Stimulated activated naive CD8-positive, alpha-beta T cell treated with anti-CD3 and anti-CD28 coated beads, Interleukin-15, amount 100 ng/mL, for 72 hours (primary cell): ENCODE results near the gene THPO.

Experiments used
- ATAC-seq: fragments of 150-1000 bp; cut with Tn5 transposase; 2 replicates; pipeline ENCODE4 v1.10.0; 2021; ENCODE audit warnings: mild to moderate bottlenecking, moderate library complexity
- DNase-seq, 2 donors: peaks; one replicate each; pipeline ENCODE4 v3.0.0; 2021 to 2022
- H3K27ac Mint-ChIP-seq, 2 donors: one replicate each; pipeline ENCODE4 v1.8.0; 2022; ENCODE audit warnings: mild to moderate bottlenecking in 2 of 2, mixed read lengths in 2 of 2, moderate library complexity in 2 of 2
- H3K27me3 Mint-ChIP-seq: one replicate; pipeline ENCODE4 v1.8.0; 2022; ENCODE audit warnings: mixed read lengths
- H3K4me1 Mint-ChIP-seq: one replicate; pipeline ENCODE4 v1.8.0; 2022; ENCODE audit warnings: mild to moderate bottlenecking, mixed read lengths
- H3K4me3 Mint-ChIP-seq, 2 donors: one replicate each; pipeline ENCODE4 v1.8.0; 2022; ENCODE audit warnings: mild to moderate bottlenecking in 2 of 2, mixed read lengths in 2 of 2, moderate library complexity in 1 of 2
- H3K9me3 Mint-ChIP-seq, 2 donors: one replicate each; pipeline ENCODE4 v1.8.0; 2022; ENCODE audit warnings: mixed read lengths in 2 of 2

The THPO gene

GRCh38 chr3:184378651-184379357 lies 797 bp upstream of the THPO start:
- DNase-seq (no peak), ATAC-seq (no peak)
- no peak overlapping the region for H3K27ac Mint-ChIP-seq
- H3K4me3 Mint-ChIP-seq, result peak overlapping the region in 1 of 2 donors; percentile 72
- peaks cover 71% of the 10 kb centered on the region for H3K27me3 Mint-ChIP-seq
- H3K9me3 Mint-ChIP-seq, result no peaks in the 10 kb centered on the region
- peaks cover 12% of the 10 kb centered on the region for H3K4me1 Mint-ChIP-seq

GRCh38 chr3:184377374-184377773 lies 633 bp downstream of the THPO start:
- Mint-ChIP-seq H3K9me3 (no peaks in the 10 kb centered on the region), H3K4me3 (no peak overlapping the region), H3K27me3 (peaks cover 61% of the 10 kb centered on the region), H3K27ac (no peak overlapping the region), H3K4me1 (peaks cover 12% of the 10 kb centered on the region)
- ATAC-seq (no peak), DNase-seq (no peak)

GRCh38 chr3:184375747-184376461 lies 2.1 kb downstream of the THPO start:
- peaks cover 10% of the 10 kb centered on the region for H3K4me1 Mint-ChIP-seq
- peaks cover 46% of the 10 kb centered on the region for H3K27me3 Mint-ChIP-seq
- ATAC-seq, result no peak
- H3K4me3 Mint-ChIP-seq, result no peak overlapping the region
- no peak overlapping the region for H3K27ac Mint-ChIP-seq
- no peaks in the 10 kb centered on the region for H3K9me3 Mint-ChIP-seq
- no peak for DNase-seq

- no peak overlapping the region for H3K4me3 Mint-ChIP-seq
- ATAC-seq (no peak), DNase-seq (no peak)
- H3K27ac Mint-ChIP-seq, result no peak overlapping the region
- peaks cover 29% of the 10 kb centered on the region for H3K27me3 Mint-ChIP-seq
- H3K4me1 Mint-ChIP-seq, result peaks cover 8% of the 10 kb centered on the region
- no peaks in the 10 kb centered on the region for H3K9me3 Mint-ChIP-seq
Observed at GRCh38 chr3:184373422-184373821, 4.6 kb downstream of the THPO start.

- no peaks in the 10 kb centered on the region for H3K9me3 Mint-ChIP-seq
- ATAC-seq, result no peak
Observed at GRCh38 chr3:184372911-184373310, 5.1 kb downstream of the THPO start.

GRCh38 chr3:184372296-184372821 lies 5.6 kb downstream of the THPO start:
- ATAC-seq, result no peak
- no peaks in the 10 kb centered on the region for H3K9me3 Mint-ChIP-seq
- no peak overlapping the region for H3K27ac Mint-ChIP-seq

More at GRCh38 chr3:184372911-184373310, 5.1 kb downstream of the THPO start:
- Mint-ChIP-seq H3K4me3 (no peak overlapping the region), H3K4me1 (peaks cover 8% of the 10 kb centered on the region), H3K27ac (peak overlapping the region in 1 of 2 donors; percentile 19), H3K27me3 (peaks cover 24% of the 10 kb centered on the region)
- no peak for DNase-seq

GRCh38 chr3:184371570-184372018 lies 6.4 kb downstream of the THPO start:
- Mint-ChIP-seq H3K4me1 (peaks cover 18% of the 10 kb centered on the region), H3K9me3 (no peaks in the 10 kb centered on the region), H3K4me3 (no peak overlapping the region), H3K27me3 (peaks cover 14% of the 10 kb centered on the region), H3K27ac (peak overlapping the region in 1 of 2 donors; percentile 78)
- peak; percentile 63 to 68 for DNase-seq
- peak; percentile 94 for ATAC-seq

More at GRCh38 chr3:184372296-184372821, 5.6 kb downstream of the THPO start:
- peaks cover 20% of the 10 kb centered on the region for H3K27me3 Mint-ChIP-seq
- no peak for DNase-seq
- H3K4me1 Mint-ChIP-seq, result peaks cover 11% of the 10 kb centered on the region
- no peak overlapping the region for H3K4me3 Mint-ChIP-seq

GRCh38 chr3:184368586-184369183 lies 9.3 kb downstream of the THPO start:
- H3K4me3 Mint-ChIP-seq, result no peak overlapping the region
- no peaks in the 10 kb centered on the region for H3K9me3 Mint-ChIP-seq
- H3K4me1 Mint-ChIP-seq, result peaks cover 42% of the 10 kb centered on the region
- H3K27me3 Mint-ChIP-seq, result no peaks in the 10 kb centered on the region
- peak overlapping the region in 1 of 2 donors; percentile 47 for H3K27ac Mint-ChIP-seq
- ATAC-seq, result no peak
- DNase-seq, result no peak

- Mint-ChIP-seq H3K4me1 (peaks cover 42% of the 10 kb centered on the region), H3K9me3 (no peaks in the 10 kb centered on the region), H3K27ac (peak overlapping the region in 1 of 2 donors; percentile 65), H3K4me3 (no peak overlapping the region), H3K27me3 (no peaks in the 10 kb centered on the region)
- no peak for ATAC-seq
- no peak for DNase-seq
Observed at GRCh38 chr3:184368116-184368515, 9.9 kb downstream of the THPO start.

- DNase-seq, result no peak
- H3K27ac Mint-ChIP-seq, result peak overlapping the region; percentile 35 to 80
- ATAC-seq, result no peak
- H3K4me1 Mint-ChIP-seq, result peaks cover 40% of the 10 kb centered on the region
- no peaks in the 10 kb centered on the region for H3K9me3 Mint-ChIP-seq
- no peaks in the 10 kb centered on the region for H3K27me3 Mint-ChIP-seq
- H3K4me3 Mint-ChIP-seq, result no peak overlapping the region
Observed at GRCh38 chr3:184366619-184367289, 11.3 kb downstream of the THPO start.

- H3K27me3 Mint-ChIP-seq, result no peaks in the 10 kb centered on the region
- DNase-seq, result peak; percentile 96 to 98
- H3K4me3 Mint-ChIP-seq, result peak overlapping the region; percentile 95 to 98
- peak; percentile 89 for ATAC-seq
- H3K9me3 Mint-ChIP-seq, result no peaks in the 10 kb centered on the region
- H3K4me1 Mint-ChIP-seq, result peaks cover 57% of the 10 kb centered on the region
- peak overlapping the region; percentile 96 to 97 for H3K27ac Mint-ChIP-seq
Observed at GRCh38 chr3:184362668-184363546, 15.1 kb downstream of the THPO start.

- DNase-seq (peak; percentile 63 to 67), ATAC-seq (peak; percentile 39)
- peaks cover 51% of the 10 kb centered on the region for H3K4me1 Mint-ChIP-seq
- no peaks in the 10 kb centered on the region for H3K9me3 Mint-ChIP-seq
- peak overlapping the region; percentile 95 to 98 for H3K4me3 Mint-ChIP-seq
- no peaks in the 10 kb centered on the region for H3K27me3 Mint-ChIP-seq
- H3K27ac Mint-ChIP-seq, result peak overlapping the region; percentile 89 to 90
Observed at GRCh38 chr3:184361932-184362667, 15.9 kb downstream of the THPO start.

- no peaks in the 10 kb centered on the region for H3K27me3 Mint-ChIP-seq
- peak within 1 kb of the TSS; percentile 95 to 98 for H3K4me3 Mint-ChIP-seq
- peak within 1 kb of the TSS; percentile 89 to 90 for H3K27ac Mint-ChIP-seq
- no peaks in the 10 kb centered on the region for H3K9me3 Mint-ChIP-seq
- H3K4me1 Mint-ChIP-seq, result peaks cover 46% of the 10 kb centered on the region
- DNase-seq, result peak; percentile 65 to 69
- ATAC-seq, result peak; percentile 31
Observed at GRCh38 chr3:184361532-184361931, 16.5 kb downstream of the THPO start, which contains the start of the genes CLCN2 and POLR2H. CLCN2 (minus strand) TSS chr3:184361605; CDS start chr3:184361479, 126 bp downstream. POLR2H (plus strand) TSS chr3:184361710; CDS start chr3:184363493, 1,783 bp downstream.
